Left hindlimb (tissue), 1 donor: Measurements from ENCODE around the gene RNF220.

Source experiments
- DNase-seq: peaks from one replicate; pipeline ENCODE4 v3.0.0-alpha.2; 2018

The RNF220 gene

GRCh38 chr1:44436401-44437106 is 31.5 kb downstream of the RNF220 start:
- DNase-seq, result no peak

GRCh38 chr1:44437107-44437716 is 32.2 kb downstream of the RNF220 start:
- no peak for DNase-seq

- no peak for DNase-seq
Measured at GRCh38 chr1:44442791-44443190, 37.7 kb downstream of the RNF220 start.

- DNase-seq, result no peak
Measured at GRCh38 chr1:44447051-44447810, 42.2 kb downstream of the RNF220 start.

- no peak for DNase-seq
Measured at GRCh38 chr1:44453798-44454349, 48.8 kb downstream of the RNF220 start.

GRCh38 chr1:44454704-44455103 is 49.6 kb downstream of the RNF220 start:
- no peak for DNase-seq

GRCh38 chr1:44460107-44460882 is 55.2 kb downstream of the RNF220 start:
- no peak for DNase-seq

- DNase-seq, result no peak
Measured at GRCh38 chr1:44464361-44464760, 59.3 kb downstream of the RNF220 start.

GRCh38 chr1:44467566-44467965 is 62.5 kb downstream of the RNF220 start:
- peak; percentile 42 for DNase-seq

- DNase-seq, result no peak
Measured at GRCh38 chr1:44471911-44472453, 66.9 kb downstream of the RNF220 start.

- no peak for DNase-seq
Measured at GRCh38 chr1:44472620-44473525, 67.8 kb downstream of the RNF220 start.

GRCh38 chr1:44476891-44477290 is 71.8 kb downstream of the RNF220 start:
- no peak for DNase-seq

- no peak for DNase-seq
Measured at GRCh38 chr1:44481701-44482100, 76.6 kb downstream of the RNF220 start.

- DNase-seq, result no peak
Measured at GRCh38 chr1:44483089-44483874, 78.2 kb downstream of the RNF220 start.

GRCh38 chr1:44484155-44484688 is 79.2 kb downstream of the RNF220 start:
- DNase-seq, result no peak

GRCh38 chr1:44485229-44485933 is 80.3 kb downstream of the RNF220 start:
- no peak for DNase-seq

- DNase-seq, result no peak
Measured at GRCh38 chr1:44485934-44486460, 80.9 kb downstream of the RNF220 start.

GRCh38 chr1:44489481-44489880 is 84.4 kb downstream of the RNF220 start:
- no peak for DNase-seq

- no peak for DNase-seq
Measured at GRCh38 chr1:44496541-44497171, 91.6 kb downstream of the RNF220 start.
